Activated CD4-positive, alpha-beta memory T cell treated with anti-CD3 and anti-CD28 coated beads, Interleukin-2, amount 10 ng/mL, durations not matched to agents 7 days and 5 days (primary cell): ENCODE data around the gene SLC35F2. TPM values are rescaled to one million over a fixed set of nuclear protein-coding genes. Genes with fewer than 3 reads are reported as not detected.
"Not testable (repeated sequence)": the region's sequence is repeated elsewhere in the genome, so short reads cannot be mapped to it uniquely, and the experiment has no call there.

Experiments used
- CTCF ChIA-PET: fragments of 350-600 bp; sonication (Branson Sonifier 250); formaldehyde crosslinking; loops from one replicate; lab custom pipeline; 2021; ENCODE audit warnings: antibody characterized with exemption, inconsistent platforms; lab: Charles Lee
- POLR2A ChIA-PET: fragments of 350-600 bp; sonication (Branson Sonifier 250); formaldehyde crosslinking; loops from one replicate; lab custom pipeline; 2021; ENCODE audit warnings: antibody characterized with exemption; lab: Charles Lee
- DNase-seq: peaks from one replicate; pipeline ENCODE4 v3.0.0-alpha.2; 2020
- H3K27ac Mint-ChIP-seq: one replicate; pipeline ENCODE4 v1.8.0; 2021; ENCODE audit warnings: mild to moderate bottlenecking, mixed read lengths
- H3K27me3 Mint-ChIP-seq: one replicate; pipeline ENCODE4 v1.8.0; 2021; ENCODE audit warnings: mixed read lengths
- H3K36me3 Mint-ChIP-seq: one replicate; pipeline ENCODE4 v1.8.0; 2021; ENCODE audit warnings: low read depth, mixed read lengths
- H3K4me1 Mint-ChIP-seq: one replicate; pipeline ENCODE4 v1.8.0; 2021; ENCODE audit warnings: mixed read lengths
- H3K4me3 Mint-ChIP-seq: one replicate; pipeline ENCODE4 v1.8.0; 2021; ENCODE audit warnings: mild to moderate bottlenecking, mixed read lengths
- H3K9me3 Mint-ChIP-seq: one replicate; pipeline ENCODE4 v1.8.0; 2021; ENCODE audit warnings: mixed read lengths
- total RNA-seq, 2 experiments: library from RNA; stranded (reverse); gene quantifications; one replicate each; pipeline ENCODE4 v1.2.3, GENCODE V29; 2021

The SLC35F2 gene
- 10 to 100 TPM; 10.3 to 13.3 TPM for total RNA-seq

DNA sequence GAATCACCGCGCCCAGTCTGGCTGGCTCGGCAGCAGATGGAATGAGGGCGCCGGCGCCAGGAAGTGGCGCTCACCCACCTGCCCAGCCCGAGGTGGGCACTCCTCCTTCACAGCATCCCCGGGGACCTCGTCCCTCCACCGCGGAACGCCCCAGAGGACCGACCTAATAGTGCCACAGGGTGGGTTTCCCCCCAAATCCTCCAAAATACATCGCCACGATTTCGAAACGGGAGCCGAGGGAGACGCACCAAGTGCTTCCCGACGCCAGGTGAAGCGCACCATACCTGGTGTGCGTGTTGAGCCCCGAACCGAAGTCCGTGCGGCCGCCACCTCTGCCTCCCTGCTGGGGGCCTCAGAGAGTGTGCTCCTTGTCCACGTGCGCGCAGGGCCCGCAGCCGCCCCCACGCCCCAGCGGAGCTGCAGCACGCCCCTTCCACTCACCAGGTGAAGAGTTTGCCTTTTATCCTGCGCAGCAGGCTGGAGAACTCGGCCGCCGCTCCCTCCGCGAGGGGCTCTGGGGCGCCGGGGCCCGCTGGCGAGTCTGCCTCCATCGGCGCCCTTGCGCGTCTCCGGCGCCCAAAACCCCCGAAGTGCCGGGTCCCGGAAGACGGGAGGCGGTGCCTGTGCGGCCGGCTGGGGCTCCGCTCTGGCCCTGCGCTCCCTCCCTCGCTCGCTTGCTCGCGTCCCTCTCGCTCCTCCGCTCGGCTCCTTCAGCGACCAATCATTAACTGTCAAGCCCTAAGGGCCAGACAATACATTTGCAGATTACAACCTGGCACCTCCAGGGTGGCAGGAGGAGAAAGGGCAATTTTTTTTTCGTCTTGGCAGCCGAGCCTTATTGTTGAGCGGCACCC, at the start of gene SLC35F2:
Gene SLC35F2 (minus strand): TSS at position 571 of the 854 bp plus-strand sequence. CDS start 20 bp downstream, at position 551.
- Mint-ChIP-seq H3K9me3 (no peaks in the 10 kb centered on the region), H3K4me3 (peak within 1 kb of the TSS; percentile 84), H3K27ac (peak within 1 kb of the TSS; percentile 64), H3K36me3 (peaks cover 5% of the 10 kb centered on the region), H3K27me3 (no peaks in the 10 kb centered on the region), H3K4me1 (peaks cover 29% of the 10 kb centered on the region)
- ChIA-PET CTCF (interaction anchor here (0.7 kb wide), 2 partner anchors 74 to 253 kb away, joined by 3 to 7 read pairs; no protein-coding TSS in a partner anchor), POLR2A (interaction anchor here (0.7 to 1.8 kb wide), 2 partner anchors 18 to 276 kb away, joined by 3 to 5 read pairs; no protein-coding TSS in a partner anchor)
- peak; percentile 74 for DNase-seq

DNA sequence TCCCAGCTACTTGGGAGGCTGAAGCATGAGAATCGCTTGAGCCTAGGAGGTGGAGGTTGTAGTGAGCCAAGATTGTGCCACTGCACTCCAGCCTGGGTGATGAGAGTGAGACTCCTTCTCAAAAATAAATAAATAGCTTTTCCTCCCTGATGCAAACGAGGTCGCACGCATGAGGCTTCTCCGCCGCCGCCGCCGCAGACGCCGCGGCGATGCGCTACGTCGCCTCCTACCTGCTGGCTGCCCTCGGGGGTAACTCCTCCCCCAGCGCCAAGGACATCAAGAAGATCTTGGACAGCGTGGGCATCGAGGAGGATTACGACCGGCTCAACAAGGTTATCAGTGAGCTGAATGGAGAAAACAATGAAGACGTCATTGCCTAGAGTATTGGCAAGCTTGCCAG, 49.6 kb upstream of the SLC35F2 start:
- H3K27ac Mint-ChIP-seq, result no peak overlapping the region
- H3K4me1 Mint-ChIP-seq, result no peaks in the 10 kb centered on the region
- ChIA-PET CTCF (no interaction called here), POLR2A (no interaction called here)
- H3K36me3 Mint-ChIP-seq, result no peaks in the 10 kb centered on the region
- no peak overlapping the region for H3K4me3 Mint-ChIP-seq
- DNase-seq, result no peak
- H3K27me3 Mint-ChIP-seq, result peaks cover 13% of the 10 kb centered on the region
- H3K9me3 Mint-ChIP-seq, result no peaks in the 10 kb centered on the region

- no peaks in the 10 kb centered on the region for H3K9me3 Mint-ChIP-seq
- ChIA-PET CTCF (interaction anchor here (1.0 to 1.6 kb wide), 2 partner anchors 101 to 158 kb away, joined by 3 to 4 read pairs; no protein-coding TSS in a partner anchor), POLR2A (no interaction called here)
- no peak overlapping the region for H3K4me3 Mint-ChIP-seq
- DNase-seq, result no peak
- H3K36me3 Mint-ChIP-seq, result no peaks in the 10 kb centered on the region
- peaks cover 10% of the 10 kb centered on the region for H3K27me3 Mint-ChIP-seq
- H3K27ac Mint-ChIP-seq, result no peak overlapping the region
- no peaks in the 10 kb centered on the region for H3K4me1 Mint-ChIP-seq
Observed at GRCh38 chr11:107898270-107898669, 39.7 kb upstream of the SLC35F2 start.

DNA sequence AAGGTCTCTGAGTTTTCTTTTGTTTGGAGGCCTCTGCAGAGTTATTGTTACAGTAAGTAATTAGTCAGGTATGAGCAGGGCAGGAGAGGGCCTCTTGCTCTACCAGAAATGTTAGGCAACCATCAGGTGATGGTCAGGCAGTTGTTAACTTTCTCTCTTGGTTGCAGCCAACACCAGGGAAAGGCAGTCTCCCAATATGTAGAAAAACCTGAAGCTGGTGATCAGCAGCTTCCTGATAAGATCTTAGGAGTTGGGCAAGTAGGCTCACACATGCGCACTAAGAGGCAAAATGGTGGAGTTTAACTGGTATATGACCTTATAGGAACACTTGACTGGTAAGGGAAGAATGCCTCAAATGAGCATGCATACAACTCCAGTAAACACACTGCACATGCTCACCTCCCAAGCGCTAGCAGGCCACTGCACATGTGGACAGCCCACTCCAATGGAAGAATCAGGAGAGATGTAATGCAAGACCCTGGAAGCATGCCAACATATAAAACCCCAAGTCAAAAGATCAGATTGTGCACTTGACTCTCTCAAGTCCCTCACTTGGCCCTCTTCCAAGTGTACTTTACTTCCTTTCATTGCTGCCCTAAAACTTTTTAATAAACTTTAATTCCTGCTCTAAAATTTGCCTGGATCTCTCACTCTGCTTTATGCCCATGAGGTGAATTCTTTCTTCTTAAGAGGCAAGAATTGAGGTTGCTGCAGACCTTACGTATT, 23.7 kb upstream of the SLC35F2 start:
- DNase-seq, result no peak
- POLR2A ChIA-PET, result no interaction called here
- peaks cover 2% of the 10 kb centered on the region for H3K27me3 Mint-ChIP-seq
- H3K4me1 Mint-ChIP-seq, result no peaks in the 10 kb centered on the region
- peaks cover 3% of the 10 kb centered on the region for H3K9me3 Mint-ChIP-seq
- H3K36me3 Mint-ChIP-seq, result no peaks in the 10 kb centered on the region
- H3K27ac Mint-ChIP-seq, result no peak overlapping the region
- no peak overlapping the region for H3K4me3 Mint-ChIP-seq
- CTCF ChIA-PET, result no interaction called here

DNA sequence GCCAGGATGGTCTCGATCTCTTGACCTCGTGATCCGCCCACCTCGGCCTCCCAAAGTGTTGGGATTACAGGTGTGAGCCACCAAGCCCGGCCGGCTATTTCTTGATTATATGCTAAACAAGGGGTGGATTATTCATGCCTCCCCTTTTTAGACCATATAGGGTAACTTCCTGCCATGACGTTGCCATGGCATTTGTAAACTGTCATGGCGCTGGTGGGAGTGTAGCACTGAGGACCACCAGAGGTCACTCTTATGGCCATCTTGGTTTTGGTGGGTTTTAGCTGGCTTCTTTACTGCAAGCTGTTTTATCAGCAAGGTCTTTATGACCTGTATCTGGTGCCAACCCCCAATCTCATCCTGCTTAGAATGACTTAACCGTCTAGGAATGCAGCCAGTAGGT, 22.9 kb upstream of the SLC35F2 start:
- H3K27me3 Mint-ChIP-seq, POLR2A ChIA-PET, H3K9me3 Mint-ChIP-seq, H3K27ac Mint-ChIP-seq, H3K36me3 Mint-ChIP-seq, CTCF ChIA-PET, H3K4me3 Mint-ChIP-seq, H3K4me1 Mint-ChIP-seq, DNase-seq: not testable (repeated sequence)

- CTCF ChIA-PET, result interaction anchor here (0.6 to 1.2 kb wide), 3 partner anchors 14 to 88 kb away, joined by 3 to 4 read pairs (median 3); no protein-coding TSS in a partner anchor
- Mint-ChIP-seq H3K4me1 (no peaks in the 10 kb centered on the region), H3K4me3 (no peak overlapping the region), H3K27me3 (no peaks in the 10 kb centered on the region), H3K27ac (no peak overlapping the region), H3K36me3 (no peaks in the 10 kb centered on the region), H3K9me3 (peaks cover 3% of the 10 kb centered on the region)
- no peak for DNase-seq
- POLR2A ChIA-PET, result no interaction called here
Observed at GRCh38 chr11:107876141-107876540, 17.6 kb upstream of the SLC35F2 start.

- Mint-ChIP-seq H3K4me3 (no peak overlapping the region), H3K9me3 (no peaks in the 10 kb centered on the region), H3K36me3 (no peaks in the 10 kb centered on the region), H3K27me3 (no peaks in the 10 kb centered on the region), H3K27ac (no peak overlapping the region), H3K4me1 (peaks cover 4% of the 10 kb centered on the region)
- CTCF ChIA-PET, result interaction anchor here (0.6 to 0.7 kb wide), 2 partner anchors 12 to 144 kb away, joined by 3 read pairs; partner anchors contain the start of gene CUL5
- POLR2A ChIA-PET, result interaction anchor here (0.6 to 0.8 kb wide), 2 partner anchors 64 to 867 kb away, joined by 3 read pairs; no protein-coding TSS in a partner anchor
- DNase-seq, result no peak
Observed at GRCh38 chr11:107864591-107864990, 6.0 kb upstream of the SLC35F2 start.

GRCh38 chr11:107860688-107861087, 2.1 kb upstream of the SLC35F2 start:
- Mint-ChIP-seq H3K27me3 (no peaks in the 10 kb centered on the region), H3K4me3 (peak overlapping the region; percentile 30), H3K36me3 (peaks cover 2% of the 10 kb centered on the region), H3K27ac (no peak overlapping the region), H3K9me3 (no peaks in the 10 kb centered on the region), H3K4me1 (peaks cover 29% of the 10 kb centered on the region)
- ChIA-PET POLR2A (no interaction called here), CTCF (no interaction called here)
- DNase-seq, result no peak

DNA sequence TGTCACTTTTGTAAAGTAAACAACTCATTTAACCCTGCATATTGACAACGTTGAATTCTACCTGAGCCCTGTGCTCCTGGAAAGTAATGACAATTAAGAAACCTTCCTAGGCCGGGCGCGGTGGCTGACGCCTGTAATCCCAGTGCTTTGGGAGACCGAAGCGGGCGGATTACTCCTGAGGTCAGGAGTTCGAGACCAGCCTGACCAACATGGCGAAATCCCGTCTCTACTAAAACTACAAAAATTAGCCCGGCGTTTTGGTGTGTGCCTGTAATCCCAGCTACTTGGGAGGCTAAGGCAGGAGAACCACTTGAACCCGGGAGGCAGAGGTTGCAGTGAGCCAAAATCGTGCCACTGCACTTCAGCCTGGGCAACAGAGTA, 1.6 kb upstream of the SLC35F2 start:
- CTCF ChIA-PET, DNase-seq, H3K9me3 Mint-ChIP-seq, H3K27ac Mint-ChIP-seq, H3K27me3 Mint-ChIP-seq, H3K36me3 Mint-ChIP-seq: not testable (repeated sequence)
- H3K4me1 Mint-ChIP-seq, result peaks cover 29% of the 10 kb centered on the region
- POLR2A ChIA-PET, result interaction anchor here (0.8 kb wide), 1 partner anchor 20 kb away, joined by 4 read pairs; no protein-coding TSS in a partner anchor
- H3K4me3 Mint-ChIP-seq, result peak overlapping the region; percentile 30

DNA sequence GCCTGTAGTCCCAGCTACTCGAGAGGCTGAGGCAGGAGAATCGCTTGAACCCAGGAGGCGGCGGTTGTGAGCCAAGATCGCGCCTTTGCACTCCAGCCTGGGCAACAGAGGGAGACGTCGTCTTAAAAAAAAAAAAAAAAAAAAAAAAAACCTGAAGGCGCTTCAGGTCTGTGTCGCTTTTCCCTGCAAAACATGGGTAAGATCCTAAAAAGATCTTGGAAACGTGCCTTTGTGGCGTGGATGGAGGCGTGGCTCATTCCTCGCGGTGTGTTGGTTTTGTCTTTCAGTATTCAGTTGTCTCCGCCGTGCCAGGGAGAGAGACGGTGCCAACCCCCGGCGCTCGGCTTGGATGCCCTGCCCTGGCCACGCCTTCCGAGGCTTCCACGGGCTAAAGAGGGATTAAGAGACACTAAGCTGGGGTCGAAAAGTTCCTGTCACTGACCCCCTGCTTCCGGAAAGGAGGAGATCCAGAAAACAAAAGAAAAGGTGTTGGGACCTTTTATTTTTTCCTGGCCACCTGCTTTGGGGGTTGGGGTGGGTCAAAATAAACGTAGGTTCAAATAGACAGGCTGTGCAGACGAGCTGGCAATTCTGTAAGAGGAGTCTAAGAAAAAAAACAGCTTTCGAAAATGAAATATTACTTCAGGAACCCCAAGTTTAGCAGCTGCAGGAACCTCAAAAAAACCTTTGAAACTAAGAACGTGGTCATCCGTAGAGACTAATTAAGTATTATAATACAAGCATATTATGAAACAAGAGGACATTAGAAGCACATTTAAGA, 1.1 kb upstream of the SLC35F2 start:
- peak overlapping the region; percentile 84 for H3K4me3 Mint-ChIP-seq
- no peaks in the 10 kb centered on the region for H3K9me3 Mint-ChIP-seq
- peaks cover 29% of the 10 kb centered on the region for H3K4me1 Mint-ChIP-seq
- peak overlapping the region; percentile 64 for H3K27ac Mint-ChIP-seq
- no peaks in the 10 kb centered on the region for H3K27me3 Mint-ChIP-seq
- H3K36me3 Mint-ChIP-seq, result peaks cover 5% of the 10 kb centered on the region
- CTCF ChIA-PET, result interaction anchor here (0.7 kb wide), 3 partner anchors 73 to 865 kb away, joined by 3 to 7 read pairs (median 3); no protein-coding TSS in a partner anchor
- POLR2A ChIA-PET, result interaction anchor here (0.7 to 1.8 kb wide), 3 partner anchors 19 to 278 kb away, joined by 3 to 5 read pairs (median 4); no protein-coding TSS in a partner anchor
- DNase-seq, result peak; percentile 33

GRCh38 chr11:107857550-107858216, 904 bp downstream of the SLC35F2 start:
- peak overlapping the region; percentile 84 for H3K4me3 Mint-ChIP-seq
- ChIA-PET CTCF (no interaction called here), POLR2A (interaction anchor here (1.8 kb wide), 1 partner anchor 17 kb away, joined by 5 read pairs; no protein-coding TSS in a partner anchor)
- H3K27ac Mint-ChIP-seq, result peak overlapping the region; percentile 64
- H3K36me3 Mint-ChIP-seq, result peaks cover 8% of the 10 kb centered on the region
- peaks cover 29% of the 10 kb centered on the region for H3K4me1 Mint-ChIP-seq
- no peaks in the 10 kb centered on the region for H3K9me3 Mint-ChIP-seq
- DNase-seq, result no peak
- H3K27me3 Mint-ChIP-seq, result no peaks in the 10 kb centered on the region
